Bronchial epithelial cell (primary cell): ENCODE data around the gene LYPD4. TPM values are rescaled to one million over a fixed set of nuclear protein-coding genes. Genes with fewer than 3 reads are reported as not detected.

Source experiments
- DNase-seq: peaks from one replicate; pipeline ENCODE4 v3.0.0-alpha.2; 2010; ENCODE audit warnings: low read depth
- FAIRE-seq: peaks from 2 replicates; lab custom pipeline; 2011; peaks lifted over from hg19 to GRCh38; lab: Jason Lieb, UNC
- H3K27me3 ChIP-seq: 2 replicates; pipeline ENCODE4 v1.5.1; 2011; ENCODE audit warnings: low read length; ENCODE audit not compliant: control insufficient read depth, insufficient read depth
- H3K36me3 ChIP-seq: 2 replicates; pipeline ENCODE4 v1.5.1; 2011; ENCODE audit warnings: low read length; ENCODE audit not compliant: control insufficient read depth, insufficient read depth
- H3K4me3 ChIP-seq: 2 replicates; pipeline ENCODE4 v1.5.1; 2011; ENCODE audit warnings: mild to moderate bottlenecking, low read depth, low read length, control low read depth
- CTCF ChIP-seq: IDR thresholded peaks from 2 replicates; pipeline ENCODE4 v1.5.1; 2011; ENCODE audit warnings: mild to moderate bottlenecking, moderate library complexity, low read length, control low read depth, inconsistent platforms; ENCODE audit not compliant: insufficient read depth, severe bottlenecking
- total RNA-seq: library from RNA; depleted of rRNA; stranded (reverse); fragments of >200 nt; gene quantifications from 2 replicates; pipeline ENCODE4 v1.2.1, GENCODE V29; 2014

The LYPD4 gene
- total RNA-seq, 1 donor from 2014 or later = not detected

GRCh38 chr19:41839211-41839610, 5.3 kb downstream of the LYPD4 start:
- no peak overlapping the region for H3K4me3 ChIP-seq
- no peaks in the 10 kb centered on the region for H3K36me3 ChIP-seq
- H3K27me3 ChIP-seq = peaks cover 10% of the 10 kb centered on the region
- DNase-seq (no peak), FAIRE-seq (peak; percentile 91)
- no peak for TF ChIP-seq CTCF

- FAIRE-seq (no peak), DNase-seq (no peak)
- Histone ChIP-seq H3K4me3 (no peak overlapping the region), H3K27me3 (peaks cover 10% of the 10 kb centered on the region), H3K36me3 (no peaks in the 10 kb centered on the region)
- TF ChIP-seq CTCF = no peak
These were observed 6.3 kb downstream of the LYPD4 start for GRCh38 chr19:41837981-41838708.

GRCh38 chr19:41821003-41821735, 23.3 kb downstream of the LYPD4 start:
- DNase-seq (peak; percentile 62), FAIRE-seq (no peak)
- no peaks in the 10 kb centered on the region for H3K27me3 ChIP-seq
- H3K4me3 ChIP-seq = no peak overlapping the region
- no peaks in the 10 kb centered on the region for H3K36me3 ChIP-seq
- TF ChIP-seq CTCF = peak; percentile 79

- no peak for DNase-seq
- Histone ChIP-seq H3K36me3 (no peaks in the 10 kb centered on the region), H3K4me3 (no peak overlapping the region), H3K27me3 (no peaks in the 10 kb centered on the region)
- no peak for TF ChIP-seq CTCF
- no peak for FAIRE-seq
These were observed 27.7 kb downstream of the LYPD4 start for GRCh38 chr19:41816761-41817160.

GRCh38 chr19:41815301-41815700, 29.2 kb downstream of the LYPD4 start:
- no peak for FAIRE-seq
- Histone ChIP-seq H3K27me3 (no peaks in the 10 kb centered on the region), H3K4me3 (no peak overlapping the region), H3K36me3 (no peaks in the 10 kb centered on the region)
- no peak for DNase-seq
- no peak for TF ChIP-seq CTCF
